Measurements from ENCODE around the gene CC2D1A.

- no peak for TF ChIP-seq CTCF (IDR thresholded peaks at IDR 0.05)
- no peak for TF ChIP-seq EZH2 (IDR thresholded peaks at IDR 0.05; ENCODE audit: borderline replicate concordance, insufficient read depth, low read depth, low read length, poor library complexity, severe bottlenecking)
Measured at GRCh38 chr19:13926010-13926409, 20.0 kb downstream of the CC2D1A start.

Measured in B cell (primary cell).